HG03108 (cell line): ENCODE results near the gene PTGES.

Experiments used
- ATAC-seq: cut with Tn5 transposase; IDR thresholded peaks from one replicate; pipeline ENCODE4 v1.9.1; 2021; ENCODE audit warnings: moderate library complexity; ENCODE audit not compliant: unreplicated experiment

The PTGES gene

DNA sequence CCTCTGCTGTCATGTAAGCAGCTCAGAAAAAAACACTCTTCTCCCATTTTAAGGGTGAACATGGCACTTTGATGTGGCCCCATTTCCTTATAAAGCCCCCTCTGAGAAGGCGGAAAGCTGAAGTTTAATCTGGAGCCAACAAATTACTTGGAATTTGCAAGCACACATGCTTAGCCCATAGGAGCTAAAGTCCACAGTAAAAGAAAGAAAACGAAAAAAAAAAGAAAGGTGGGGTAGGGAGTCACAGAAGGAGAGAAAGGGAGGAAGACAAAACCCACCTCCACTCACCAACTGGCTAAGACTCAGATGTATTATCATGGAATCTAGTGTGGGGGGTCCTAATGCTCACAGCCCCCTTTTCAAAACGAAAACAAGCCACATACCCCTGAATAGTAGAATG, 57.0 kb downstream of the PTGES start:
- ATAC-seq, result no peak

DNA sequence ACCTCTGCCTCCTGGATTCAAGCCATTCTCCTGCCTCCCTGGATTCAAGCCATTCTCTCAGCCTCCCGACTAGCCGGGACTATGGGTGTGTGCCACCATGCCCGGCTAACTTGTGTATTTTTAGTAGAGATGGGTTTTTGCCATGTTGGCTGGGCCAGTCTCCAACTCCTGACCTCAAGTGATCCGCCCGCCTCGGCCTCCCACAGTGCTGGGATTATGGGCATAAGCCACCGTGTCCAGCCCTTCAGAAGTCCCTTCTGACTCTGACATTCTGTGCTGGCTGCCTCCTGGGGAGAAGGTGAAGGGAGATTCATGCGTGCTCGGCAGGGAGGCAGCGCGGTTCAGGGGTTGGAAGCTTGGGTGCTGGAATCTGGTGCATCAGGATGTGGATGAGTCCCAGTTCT, 58.6 kb downstream of the PTGES start:
- ATAC-seq, result no peak

- ATAC-seq, result no peak
Measured at GRCh38 chr9:129693741-129694140, 59.1 kb downstream of the PTGES start.

GRCh38 chr9:129692534-129692933, 60.3 kb downstream of the PTGES start:
- no peak for ATAC-seq
